ENCODE results near the gene COPS6.

The COPS6 gene

GRCh38 chr7:100059251-100059739 lies 29.5 kb upstream of the COPS6 start:
- Histone ChIP-seq H3K27ac (ENCODE audit: low read length, poor library complexity, severe bottlenecking) (no peak overlapping the region), H4K8ac (ENCODE audit: low read length) (no peak overlapping the region), H2BK120ac (ENCODE audit: low read depth, low read length) (no peak overlapping the region), H3K4me1 (ENCODE audit: control insufficient read depth, insufficient read depth, low read depth, low read length) (no peaks in the 10 kb centered on the region), H3K4ac (ENCODE audit: low read depth in 1 of 2, low read length in 2 of 2) (no peak overlapping the region), H3K4me2 (ENCODE audit: low read length, poor library complexity, severe bottlenecking) (no peak overlapping the region), H3K18ac (ENCODE audit: low read depth in 1 of 2, low read length in 2 of 2) (no peak overlapping the region), H3K9ac (ENCODE audit: low read length) (no peak overlapping the region), H2AK5ac (ENCODE audit: low read length, severe bottlenecking) (no peak overlapping the region), H3K36me3 (ENCODE audit: control insufficient read depth in 1 of 2, insufficient read depth in 2 of 2, low read depth in 1 of 2, low read length in 2 of 2) (peaks cover 54 to 62% of the 10 kb centered on the region in 2 experiments), H3K27me3 (ENCODE audit: control insufficient read depth in 1 of 2, insufficient read depth in 1 of 2, low read length in 2 of 2) (no peaks in the 10 kb centered on the region), H2BK15ac (ENCODE audit: low read depth, poor library complexity, severe bottlenecking) (no peak overlapping the region), H2BK5ac (ENCODE audit: low read depth, low read length, poor library complexity, severe bottlenecking) (no peak overlapping the region), H4K91ac (ENCODE audit: low read length) (no peak overlapping the region), H2AFZ (ENCODE audit: low read depth, low read length) (no peak overlapping the region), H3K23ac (ENCODE audit: low read length in 2 of 2) (no peak overlapping the region), H2BK12ac (ENCODE audit: low read length in 2 of 2) (no peak overlapping the region), H3K9me3 (ENCODE audit: control insufficient read depth, low read length) (no peaks in the 10 kb centered on the region), H3K4me3 (ENCODE audit: insufficient read depth in 1 of 2, low read depth in 1 of 2, low read length in 2 of 2) (no peak overlapping the region), H3K14ac (ENCODE audit: low read length in 2 of 2) (no peak overlapping the region), H3K79me1 (replicated peaks; ENCODE audit: low read length, poor library complexity, severe bottlenecking) (peaks cover 28% of the 10 kb centered on the region)
- no peak for DNase-seq
- over 99% methylated on average over 5 of the region's 5 CpGs for WGBS

GRCh38 chr7:100061518-100062193 lies 27.1 kb upstream of the COPS6 start:
- H2AK5ac ChIP-seq (ENCODE audit: low read length, severe bottlenecking) = no peak overlapping the region
- no peak overlapping the region for H3K14ac ChIP-seq (ENCODE audit: low read length in 2 of 2)
- no peak overlapping the region for H2BK15ac ChIP-seq (ENCODE audit: low read depth, poor library complexity, severe bottlenecking)
- no peak overlapping the region for H2BK5ac ChIP-seq (ENCODE audit: low read depth, low read length, poor library complexity, severe bottlenecking)
- no peak overlapping the region for H3K9ac ChIP-seq (ENCODE audit: low read length)
- no peak overlapping the region for H3K4ac ChIP-seq (ENCODE audit: low read depth in 1 of 2, low read length in 2 of 2)
- H3K79me1 ChIP-seq (replicated peaks; ENCODE audit: low read length, poor library complexity, severe bottlenecking) = peaks cover 26% of the 10 kb centered on the region
- H2BK12ac ChIP-seq (ENCODE audit: low read length in 2 of 2) = no peak overlapping the region
- peaks cover 66 to 69% of the 10 kb centered on the region in 2 experiments for H3K36me3 ChIP-seq (ENCODE audit: control insufficient read depth in 1 of 2, insufficient read depth in 2 of 2, low read depth in 1 of 2, low read length in 2 of 2)
- no peak overlapping the region for H3K4me2 ChIP-seq (ENCODE audit: low read length, poor library complexity, severe bottlenecking)
- no peak overlapping the region for H3K27ac ChIP-seq (ENCODE audit: low read length, poor library complexity, severe bottlenecking)
- 97% methylated on average over 11 of the region's 11 CpGs for WGBS
- no peaks in the 10 kb centered on the region for H3K9me3 ChIP-seq (ENCODE audit: control insufficient read depth, low read length)
- H3K27me3 ChIP-seq (ENCODE audit: control insufficient read depth in 1 of 2, insufficient read depth in 1 of 2, low read length in 2 of 2) = no peaks in the 10 kb centered on the region
- no peaks in the 10 kb centered on the region for H3K4me1 ChIP-seq (ENCODE audit: control insufficient read depth, insufficient read depth, low read depth, low read length)
- H2BK120ac ChIP-seq (ENCODE audit: low read depth, low read length) = no peak overlapping the region
- peak overlapping the region in 1 of 2 experiments; percentile 83 for H3K23ac ChIP-seq (ENCODE audit: low read length in 2 of 2)
- no peak overlapping the region for H2AFZ ChIP-seq (ENCODE audit: low read depth, low read length)
- H3K18ac ChIP-seq (ENCODE audit: low read depth in 1 of 2, low read length in 2 of 2) = no peak overlapping the region
- no peak overlapping the region for H4K8ac ChIP-seq (ENCODE audit: low read length)
- no peak for DNase-seq
- H3K4me3 ChIP-seq (ENCODE audit: insufficient read depth in 1 of 2, low read depth in 1 of 2, low read length in 2 of 2) = no peak overlapping the region
- H4K91ac ChIP-seq (ENCODE audit: low read length) = no peak overlapping the region

GRCh38 chr7:100063376-100063775 lies 25.4 kb upstream of the COPS6 start:
- H3K14ac ChIP-seq (ENCODE audit: low read length in 2 of 2) = no peak overlapping the region
- H3K27ac ChIP-seq (ENCODE audit: low read length, poor library complexity, severe bottlenecking) = no peak overlapping the region
- H3K36me3 ChIP-seq (ENCODE audit: control insufficient read depth in 1 of 2, insufficient read depth in 2 of 2, low read depth in 1 of 2, low read length in 2 of 2) = peaks cover 62 to 65% of the 10 kb centered on the region in 2 experiments
- no peaks in the 10 kb centered on the region for H3K4me1 ChIP-seq (ENCODE audit: control insufficient read depth, insufficient read depth, low read depth, low read length)
- no peak overlapping the region for H3K4me2 ChIP-seq (ENCODE audit: low read length, poor library complexity, severe bottlenecking)
- H2BK5ac ChIP-seq (ENCODE audit: low read depth, low read length, poor library complexity, severe bottlenecking) = no peak overlapping the region
- no peak overlapping the region for H2BK12ac ChIP-seq (ENCODE audit: low read length in 2 of 2)
- H3K27me3 ChIP-seq (ENCODE audit: control insufficient read depth in 1 of 2, insufficient read depth in 1 of 2, low read length in 2 of 2) = no peaks in the 10 kb centered on the region
- no peak overlapping the region for H2AK5ac ChIP-seq (ENCODE audit: low read length, severe bottlenecking)
- no peak overlapping the region for H4K8ac ChIP-seq (ENCODE audit: low read length)
- 97% methylated on average over 3 of the region's 4 CpGs for WGBS
- H3K9ac ChIP-seq (ENCODE audit: low read length) = no peak overlapping the region
- no peak overlapping the region for H3K4ac ChIP-seq (ENCODE audit: low read depth in 1 of 2, low read length in 2 of 2)
- no peaks in the 10 kb centered on the region for H3K9me3 ChIP-seq (ENCODE audit: control insufficient read depth, low read length)
- H2BK120ac ChIP-seq (ENCODE audit: low read depth, low read length) = no peak overlapping the region
- H3K23ac ChIP-seq (ENCODE audit: low read length in 2 of 2) = no peak overlapping the region
- no peak overlapping the region for H3K18ac ChIP-seq (ENCODE audit: low read depth in 1 of 2, low read length in 2 of 2)
- no peak overlapping the region for H2BK15ac ChIP-seq (ENCODE audit: low read depth, poor library complexity, severe bottlenecking)
- peaks cover 14% of the 10 kb centered on the region for H3K79me1 ChIP-seq (replicated peaks; ENCODE audit: low read length, poor library complexity, severe bottlenecking)
- no peak overlapping the region for H2AFZ ChIP-seq (ENCODE audit: low read depth, low read length)
- DNase-seq = no peak
- H3K4me3 ChIP-seq (ENCODE audit: insufficient read depth in 1 of 2, low read depth in 1 of 2, low read length in 2 of 2) = no peak overlapping the region
- H4K91ac ChIP-seq (ENCODE audit: low read length) = no peak overlapping the region

GRCh38 chr7:100064162-100064561 lies 24.6 kb upstream of the COPS6 start:
- Histone ChIP-seq H3K4me3 (ENCODE audit: insufficient read depth in 1 of 2, low read depth in 1 of 2, low read length in 2 of 2) (no peak overlapping the region), H2BK15ac (ENCODE audit: low read depth, poor library complexity, severe bottlenecking) (no peak overlapping the region), H3K27me3 (ENCODE audit: control insufficient read depth in 1 of 2, insufficient read depth in 1 of 2, low read length in 2 of 2) (no peaks in the 10 kb centered on the region), H3K14ac (ENCODE audit: low read length in 2 of 2) (no peak overlapping the region), H2AFZ (ENCODE audit: low read depth, low read length) (no peak overlapping the region), H3K18ac (ENCODE audit: low read depth in 1 of 2, low read length in 2 of 2) (no peak overlapping the region), H2AK5ac (ENCODE audit: low read length, severe bottlenecking) (no peak overlapping the region), H3K27ac (ENCODE audit: low read length, poor library complexity, severe bottlenecking) (no peak overlapping the region), H3K23ac (ENCODE audit: low read length in 2 of 2) (no peak overlapping the region), H3K4ac (ENCODE audit: low read depth in 1 of 2, low read length in 2 of 2) (no peak overlapping the region), H3K4me2 (ENCODE audit: low read length, poor library complexity, severe bottlenecking) (no peak overlapping the region), H3K4me1 (ENCODE audit: control insufficient read depth, insufficient read depth, low read depth, low read length) (no peaks in the 10 kb centered on the region), H3K9me3 (ENCODE audit: control insufficient read depth, low read length) (no peaks in the 10 kb centered on the region), H3K36me3 (ENCODE audit: control insufficient read depth in 1 of 2, insufficient read depth in 2 of 2, low read depth in 1 of 2, low read length in 2 of 2) (peaks cover 63 to 69% of the 10 kb centered on the region in 2 experiments), H3K9ac (ENCODE audit: low read length) (no peak overlapping the region), H4K8ac (ENCODE audit: low read length) (no peak overlapping the region), H2BK120ac (ENCODE audit: low read depth, low read length) (no peak overlapping the region), H3K79me1 (replicated peaks; ENCODE audit: low read length, poor library complexity, severe bottlenecking) (peaks cover 13% of the 10 kb centered on the region), H4K91ac (ENCODE audit: low read length) (no peak overlapping the region), H2BK5ac (ENCODE audit: low read depth, low read length, poor library complexity, severe bottlenecking) (no peak overlapping the region), H2BK12ac (ENCODE audit: low read length in 2 of 2) (no peak overlapping the region)
- 97% methylated on average over 8 of the region's 9 CpGs for WGBS
- no peak for DNase-seq
